ENCODE data around the gene FHIT.

DNA sequence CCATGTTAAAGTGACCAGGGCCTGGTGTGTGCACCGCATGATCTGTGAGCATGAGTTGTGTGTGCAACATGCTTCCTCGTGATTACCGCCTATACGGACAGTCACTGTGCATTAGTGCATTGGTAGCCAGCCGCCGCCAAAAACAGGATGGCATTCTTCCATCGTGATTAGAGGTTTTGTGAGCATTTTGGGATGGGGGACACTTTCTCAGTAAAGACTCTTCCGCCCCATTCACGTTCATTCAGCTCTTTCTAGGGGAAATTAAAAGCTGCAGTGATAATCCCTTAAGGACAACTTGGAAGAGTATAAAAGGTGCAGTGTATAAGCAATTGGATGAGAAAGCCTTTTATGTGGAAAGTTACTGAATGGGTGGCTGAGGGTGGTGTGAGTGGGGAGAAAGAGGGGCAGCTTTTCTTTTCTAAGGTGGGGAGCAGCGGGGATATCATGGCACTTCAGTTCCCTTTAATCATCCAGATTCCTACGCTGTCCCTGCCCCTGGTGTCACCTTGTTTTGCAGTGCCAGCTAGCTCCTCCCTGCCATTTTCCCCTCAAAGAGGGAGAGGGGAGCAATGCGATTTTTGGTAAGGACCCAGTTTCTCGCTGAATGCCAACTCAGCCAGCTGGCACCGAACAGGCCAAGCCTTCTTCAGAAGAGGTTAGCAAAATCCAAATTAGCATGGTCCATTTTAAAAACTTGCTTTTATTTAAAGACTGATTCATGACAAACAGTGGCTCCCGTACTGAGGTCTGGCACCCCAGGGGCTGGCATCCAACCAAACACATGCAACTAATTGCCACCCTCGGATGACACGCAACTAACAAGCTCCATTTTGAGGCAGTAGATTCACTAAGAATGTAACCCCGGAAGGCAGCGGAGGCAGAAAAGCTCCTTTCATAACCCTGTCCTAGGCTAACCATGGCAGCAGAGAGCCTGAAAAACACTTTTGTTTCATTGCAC is 447.8 kb downstream of the FHIT start:
- TF ChIP-seq ZNF274 (IDR thresholded peaks at IDR 0.05; ENCODE audit: low read depth, low read length): no peak
- TF ChIP-seq YY1 (IDR thresholded peaks at IDR 0.05; ENCODE audit: insufficient read depth, insufficient read length): no peak
- no peak for TF ChIP-seq SUZ12 (IDR thresholded peaks at IDR 0.05; ENCODE audit: extremely low read depth, insufficient read depth, insufficient read length)
